Heart right ventricle (tissue), 16 donors: Measurements from ENCODE around the gene FAM222A. TPM values are rescaled to one million over a fixed set of nuclear protein-coding genes. Genes with fewer than 3 reads are reported as not detected.

ENCODE experiments used
- ATAC-seq, 8 donors: fragments of 200-7000 bp; cut with Tn5 transposase; one replicate each; pipeline ENCODE4 v1.9.1; 2020; ENCODE audit warnings: mild to moderate bottlenecking in 8 of 8, moderate library complexity in 8 of 8, moderate number of reproducible peaks in 1 of 8
- DNase-seq, 2 donors: peaks; one replicate each; pipeline ENCODE4 v3.0.0-alpha.2; 2020
- H3K27ac ChIP-seq, 10 donors: fragments of 200-600 bp; sonication (generic) in 2 of 10; one replicate each; pipeline versions ENCODE4 v1.5.0 to v1.8.0; 2020 to 2022; ENCODE audit warnings: mild to moderate bottlenecking in 3 of 10
- H3K27me3 ChIP-seq, 7 donors: fragments of 200-600 bp; one replicate each; pipeline ENCODE4 v1.8.0; 2021 to 2022; ENCODE audit warnings: mild to moderate bottlenecking in 2 of 7
- H3K36me3 ChIP-seq, 9 donors: fragments of 200-600 bp; sonication (generic) in 1 of 9; one replicate each; pipeline versions ENCODE4 v1.5.0 to v1.8.0; 2020 to 2022; ENCODE audit warnings: mild to moderate bottlenecking in 2 of 9
- H3K4me1 ChIP-seq, 9 donors: fragments of 200-600 bp; sonication (generic) in 1 of 9; one replicate each; pipeline versions ENCODE4 v1.5.0 to v1.8.0; 2020 to 2022; ENCODE audit warnings: mild to moderate bottlenecking in 4 of 9
- H3K4me3 ChIP-seq, 10 donors: fragments of 200-600 bp; sonication (generic) in 2 of 10; one replicate each; pipeline versions ENCODE4 v1.5.0 to v1.8.0; 2020 to 2022; ENCODE audit warnings: mild to moderate bottlenecking in 7 of 10, moderate library complexity in 2 of 10
- H3K9me3 ChIP-seq, 11 donors: fragments of 200-600 bp in 10 of 11; sonication (generic) in 2 of 11; one replicate each; pipeline versions ENCODE4 v1.5.0 to v1.8.0; 2013 to 2022; ENCODE audit warnings: mild to moderate bottlenecking in 2 of 11, control low read depth in 1 of 11, moderate library complexity in 1 of 11
- CTCF ChIP-seq, 9 donors: fragments of 200-600 bp; sonication (generic) in 2 of 9; IDR thresholded peaks; one replicate each; pipeline versions ENCODE4 v1.5.0 to v1.8.0; 2021 to 2022; ENCODE audit warnings: antibody characterized with exemption in 9 of 9, mild to moderate bottlenecking in 5 of 9, moderate library complexity in 1 of 9
- WGBS, 2 donors: extraction: QIAGEN DNeasy Blood & Tissue Kit; methylation state at CpG; one replicate each; pipeline ENCODE4 v1.1.7; 2013; ENCODE audit warnings: inconsistent platforms in 1 of 2; 5-methylcytosine and 5-hydroxymethylcytosine counted together
- intact Hi-C, 10 donors: fragments of 100-400 bp; cut with DNase I; formaldehyde crosslinking; loops; one replicate each; pipeline versions ENCODE4 v1.11.1 to v1.14.2; 2022
- polyA plus RNA-seq, 2 donors: library from polyadenylated mRNA; stranded (reverse); fragments of 200-250 nt; gene quantifications; one replicate each; pipeline ENCODE4 v1.2.3, GENCODE V29; 2013
- total RNA-seq, 10 donors: library from RNA; stranded (reverse); fragmentation: NEBNext Ultra II Directional in 3 of 10; extraction: Animal tissue kit (Norgen Biotek cat#: 25700) in 3 of 10; gene quantifications; one replicate each; pipeline versions ENCODE4 v1.2.1 to v1.2.4, GENCODE V29; 2021 to 2023
- donor health status: Arrhythmogenic right ventricular cardiomyopathy.
- donor health status: ischemic (EF 13 %, LVEDD 7.1; RV severe dilation, severe dysfunction).
- donor health status: healthy with polysubstance abuse.
- donor health status: DM: no; HTN: yes; CAD: no.
- donor health status: DM: no; HTN: no; CAD: no.
- donor health status: ischemic (EF 25% LVEDD 6.9; RV normal size, moderate dysfunction).
- donor health status: ischemic (EF 25% LVEDD 5.7; RV mildly dilated, moderate dysfunction).
- donor health status: healthy.
- donor health status: DM: yes; HTN: yes; CAD: no.
- donor health status: Ischemic cardiomyopathy.
- donor health status: ischemic (EF 35%, LVEDD 5.7; RV mildly dilated, moderate dysfunction).
- donor health status: nonischemic (EF 11% LVEDD 7.7; RV severe dilation, severe dysfunction).
- donor health status: DM: yes; HTN: yes; CAD: no.
- donor health status: PGD.
- donor health status: ischemic (EF 29% LVEDD 5.4; RV normal size, mild dysfunction).
- donor health status: nonischemic (EF 23%, LVEDD 6.1; RV moderate dilation, normal function).

FAM222A gene
- total and polyA plus RNA-seq, 12 donors: 2.7 to 26.0 (median 7.0) TPM

GRCh38 chr12:109807954-109808643 lies 94.5 kb downstream of the FAM222A start:
- H3K27me3 ChIP-seq: peaks cover 0 to 3% (median 0%) of the 10 kb centered on the region in 7 donors
- no peak overlapping the region for H3K27ac ChIP-seq
- no peak for DNase-seq
- TF ChIP-seq CTCF (IDR thresholded peaks at IDR 0.05): no peak
- no peak for ATAC-seq
- H3K4me3 ChIP-seq: no peak overlapping the region
- 95% methylated on average over 12 of the region's 12 CpGs for WGBS, 2 donors
- H3K4me1 ChIP-seq: peaks cover 0 to 3% (median 0%) of the 10 kb centered on the region in 9 donors
- H3K36me3 ChIP-seq: no peaks in the 10 kb centered on the region
- intact Hi-C loops: loop anchor here in 3 of 10 donors (5.0 kb wide), 2 partner anchors 34 to 69 kb away; no protein-coding TSS in a partner anchor
- H3K9me3 ChIP-seq: no peaks in the 10 kb centered on the region

GRCh38 chr12:109808876-109809646 lies 95.4 kb downstream of the FAM222A start:
- Histone ChIP-seq H3K27me3 (peaks cover 0 to 3% (median 0%) of the 10 kb centered on the region in 7 donors), H3K36me3 (no peaks in the 10 kb centered on the region), H3K4me1 (peaks cover 0 to 3% (median 0%) of the 10 kb centered on the region in 9 donors), H3K9me3 (no peaks in the 10 kb centered on the region), H3K4me3 (no peak overlapping the region), H3K27ac (no peak overlapping the region)
- no peak for ATAC-seq
- WGBS, 2 donors: 93 to 95% methylated on average over 4 of the region's 4 CpGs
- intact Hi-C loops: loop anchor here in 3 of 10 donors (5.0 kb wide), 2 partner anchors 33 to 68 kb away; no protein-coding TSS in a partner anchor
- TF ChIP-seq CTCF (IDR thresholded peaks at IDR 0.05): no peak
- DNase-seq: no peak

- no peaks in the 10 kb centered on the region for H3K9me3 ChIP-seq
- intact Hi-C loops: no loop called here
- 90% methylated on average over 10 of the region's 10 CpGs for WGBS, 2 donors
- H3K27ac ChIP-seq: no peak overlapping the region
- DNase-seq: no peak
- no peak overlapping the region for H3K4me3 ChIP-seq
- ATAC-seq: no peak
- H3K4me1 ChIP-seq: no peaks in the 10 kb centered on the region
- H3K27me3 ChIP-seq: peaks cover 0 to 3% (median 0%) of the 10 kb centered on the region in 7 donors
- no peak for TF ChIP-seq CTCF (IDR thresholded peaks at IDR 0.05)
- H3K36me3 ChIP-seq: no peaks in the 10 kb centered on the region
Observed at GRCh38 chr12:109810954-109811623, 97.5 kb downstream of the FAM222A start.

- WGBS, 2 donors: 70 to 72% methylated on average over 5 of the region's 5 CpGs
- no peak for ATAC-seq
Observed at GRCh38 chr12:109811624-109811995, 98.0 kb downstream of the FAM222A start.

More at GRCh38 chr12:109811624-109811995, 98.0 kb downstream of the FAM222A start:
- H3K9me3 ChIP-seq: no peaks in the 10 kb centered on the region
- H3K4me3 ChIP-seq: no peak overlapping the region
- H3K27me3 ChIP-seq: peaks cover 0 to 3% (median 0%) of the 10 kb centered on the region in 7 donors
- DNase-seq: no peak
- TF ChIP-seq CTCF (IDR thresholded peaks at IDR 0.05): no peak
- no peak overlapping the region for H3K27ac ChIP-seq
- intact Hi-C loops: no loop called here
- H3K36me3 ChIP-seq: no peaks in the 10 kb centered on the region
- no peaks in the 10 kb centered on the region for H3K4me1 ChIP-seq
